Breast epithelium (tissue), 4 donors: ENCODE measurements around the gene DDIT3. TPM values are rescaled to one million over a fixed set of nuclear protein-coding genes. Genes with fewer than 3 reads are reported as not detected.

Experiments
- DNase-seq, 2 donors: peaks; one replicate each; pipeline ENCODE4 v3.0.0-alpha.2; 2019; ENCODE audit warnings: low spot score in 2 of 2
- H3K27ac ChIP-seq, 2 donors: fragments of 200-600 bp; sonication (generic) in 1 of 2; one replicate each; pipeline ENCODE4 v1.5.1; 2016 to 2019; ENCODE audit warnings: mild to moderate bottlenecking in 1 of 2
- H3K27me3 ChIP-seq, 2 donors: fragments of 200-600 bp; sonication (generic) in 1 of 2; one replicate each; pipeline versions ENCODE4 v1.5.1 to v1.6.0; 2017 to 2019; ENCODE audit warnings: control low read depth in 1 of 2, mild to moderate bottlenecking in 1 of 2
- H3K36me3 ChIP-seq: fragments of 200-600 bp; one replicate; pipeline ENCODE4 v1.5.1; 2019
- H3K4me1 ChIP-seq, 2 donors: fragments of 200-600 bp; sonication (generic); one replicate each; pipeline ENCODE4 v1.5.1; 2016 to 2019; ENCODE audit warnings: control low read depth in 1 of 2
- H3K4me3 ChIP-seq, 3 donors: fragments of 200-600 bp; sonication (generic); 1 replicate in 2 of 3; 2 replicates in 1 of 3; pipeline ENCODE4 v1.5.1; 2016 to 2019; ENCODE audit warnings: mild to moderate bottlenecking in 3 of 3, moderate library complexity in 2 of 3
- H3K9me3 ChIP-seq, 2 donors: fragments of 200-600 bp; sonication (generic) in 1 of 2; one replicate each; pipeline ENCODE4 v1.5.1; 2016 to 2019; ENCODE audit warnings: control low read depth in 1 of 2
- CTCF ChIP-seq, 3 donors: fragments of 450-650 bp; IDR thresholded peaks; one replicate each; pipeline ENCODE4 v1.5.1; 2016 to 2017; ENCODE audit warnings: antibody characterized with exemption in 3 of 3, mild to moderate bottlenecking in 3 of 3, moderate library complexity in 3 of 3
- POLR2A ChIP-seq: fragments of 450-650 bp; IDR thresholded peaks from one replicate; pipeline ENCODE4 v1.6.1; 2016; ENCODE audit warnings: antibody characterized with exemption, mild to moderate bottlenecking, moderate library complexity
- POLR2AphosphoS5 ChIP-seq, 3 donors: sonication (generic); formaldehyde crosslinking; IDR thresholded peaks; one replicate each; pipeline ENCODE4 v1.6.1; 2017; ENCODE audit warnings: antibody characterized with exemption in 3 of 3
- intact Hi-C: fragments of 100-400 bp; cut with DNase I; formaldehyde crosslinking; loops from one replicate; pipeline ENCODE4 v1.15.1; 2023; ENCODE audit warnings: low total_unique reads
- total RNA-seq, 3 donors: library from RNA; depleted of rRNA; stranded (reverse); fragments of >200 nt; gene quantifications; one replicate each; pipeline ENCODE4 v1.1.0, GENCODE V29; 2016

Gene DDIT3
- total RNA-seq, 3 donors from 2014 or later = 39.0 to 58.4 (median 51.2) TPM

GRCh38 chr12:57539134-57539768 lies 18.9 kb upstream of the DDIT3 start:
- no peak for TF ChIP-seq CTCF (IDR thresholded peaks at IDR 0.05)
- TF ChIP-seq POLR2AphosphoS5 (IDR thresholded peaks at IDR 0.05) = no peak
- TF ChIP-seq POLR2A = no peak
- no peak for DNase-seq
- no peak overlapping the region for H3K27ac ChIP-seq
- H3K4me3 ChIP-seq = no peak overlapping the region
- no peaks in the 10 kb centered on the region for H3K36me3 ChIP-seq
- no peaks in the 10 kb centered on the region for H3K4me1 ChIP-seq
- no peaks in the 10 kb centered on the region for H3K27me3 ChIP-seq
- intact Hi-C loops = no loop called here
- no peaks in the 10 kb centered on the region for H3K9me3 ChIP-seq

- H3K27me3 ChIP-seq = no peaks in the 10 kb centered on the region
- no peak for TF ChIP-seq POLR2AphosphoS5 (IDR thresholded peaks at IDR 0.05)
- TF ChIP-seq CTCF (IDR thresholded peaks at IDR 0.05) = no peak
- no peak for TF ChIP-seq POLR2A
Measured at GRCh38 chr12:57536597-57536942, 16.3 kb upstream of the DDIT3 start.

GRCh38 chr12:57535764-57536596 lies 15.7 kb upstream of the DDIT3 start:
- H3K36me3 ChIP-seq = peaks cover 4% of the 10 kb centered on the region
- intact Hi-C loops = no loop called here
- H3K27me3 ChIP-seq = no peaks in the 10 kb centered on the region
- TF ChIP-seq POLR2AphosphoS5 (IDR thresholded peaks at IDR 0.05) (no peak), POLR2A (no peak), CTCF (IDR thresholded peaks at IDR 0.05) (no peak)
- no peaks in the 10 kb centered on the region for H3K9me3 ChIP-seq
- no peak overlapping the region for H3K4me3 ChIP-seq
- no peaks in the 10 kb centered on the region for H3K4me1 ChIP-seq
- peak overlapping the region in 1 of 2 donors; percentile 4 for H3K27ac ChIP-seq
- no peak for DNase-seq

More at GRCh38 chr12:57536597-57536942, 16.3 kb upstream of the DDIT3 start:
- no peak overlapping the region for H3K27ac ChIP-seq
- H3K4me3 ChIP-seq = no peak overlapping the region
- no peak for DNase-seq
- intact Hi-C loops = no loop called here
- no peaks in the 10 kb centered on the region for H3K4me1 ChIP-seq
- H3K36me3 ChIP-seq = peaks cover 4% of the 10 kb centered on the region
- H3K9me3 ChIP-seq = no peaks in the 10 kb centered on the region

GRCh38 chr12:57534991-57535543 lies 14.8 kb upstream of the DDIT3 start:
- H3K27me3 ChIP-seq = no peaks in the 10 kb centered on the region
- peaks cover 4% of the 10 kb centered on the region for H3K36me3 ChIP-seq
- H3K9me3 ChIP-seq = no peaks in the 10 kb centered on the region
- no peaks in the 10 kb centered on the region for H3K4me1 ChIP-seq
- TF ChIP-seq POLR2AphosphoS5 (IDR thresholded peaks at IDR 0.05) = no peak
- no peak for TF ChIP-seq POLR2A
- TF ChIP-seq CTCF (IDR thresholded peaks at IDR 0.05) = no peak
- intact Hi-C loops = no loop called here
- H3K27ac ChIP-seq = no peak overlapping the region
- H3K4me3 ChIP-seq = no peak overlapping the region
- DNase-seq = no peak

- Histone ChIP-seq H3K4me1 (no peaks in the 10 kb centered on the region), H3K4me3 (no peak overlapping the region), H3K27me3 (no peaks in the 10 kb centered on the region), H3K36me3 (peaks cover 4% of the 10 kb centered on the region), H3K27ac (no peak overlapping the region), H3K9me3 (no peaks in the 10 kb centered on the region)
- intact Hi-C loops = no loop called here
- DNase-seq = no peak
- no peak for TF ChIP-seq POLR2A
- TF ChIP-seq POLR2AphosphoS5 (IDR thresholded peaks at IDR 0.05) = no peak
- TF ChIP-seq CTCF (IDR thresholded peaks at IDR 0.05) = no peak
Measured at GRCh38 chr12:57534250-57534649, 13.9 kb upstream of the DDIT3 start.
